Mucosa of stomach (tissue), 1 donor: ENCODE measurements around the gene C2CD4A.
"Not testable (repeated sequence)": the region's sequence is repeated elsewhere in the genome, so short reads cannot be mapped to it uniquely, and the experiment has no call there.

Experiments
- H3K27me3 ChIP-seq: one replicate; pipeline ENCODE4 v1.7.0; 2013; ENCODE audit warnings: mild to moderate bottlenecking, low read length; ENCODE audit not compliant: control insufficient read depth, insufficient read depth
- H3K36me3 ChIP-seq: one replicate; pipeline ENCODE4 v1.7.0; 2013; ENCODE audit warnings: low read length; ENCODE audit not compliant: control insufficient read depth, insufficient read depth
- H3K4me1 ChIP-seq: one replicate; pipeline ENCODE4 v1.7.0; 2013; ENCODE audit warnings: mild to moderate bottlenecking, low read length; ENCODE audit not compliant: control insufficient read depth, insufficient read depth
- H3K4me3 ChIP-seq: one replicate; pipeline ENCODE4 v1.7.0; 2013; ENCODE audit warnings: low read length
- H3K9ac ChIP-seq: one replicate; pipeline ENCODE4 v1.7.0; 2013; ENCODE audit warnings: mild to moderate bottlenecking, low read length, moderate library complexity
- H3K9me3 ChIP-seq: one replicate; pipeline ENCODE4 v1.7.0; 2013; ENCODE audit warnings: mild to moderate bottlenecking, low read length, moderate library complexity; ENCODE audit not compliant: control insufficient read depth
- donor health status: Pancreatic carcinoma.

The C2CD4A gene

GRCh38 chr15:62066663-62067447 lies at the start of gene C2CD4A:
Gene C2CD4A (plus strand): TSS chr15:62066977. CDS start chr15:62067614, 637 bp downstream.
- Histone ChIP-seq H3K4me3 (peak within 1 kb of the TSS; percentile 34), H3K9ac (peak within 1 kb of the TSS; percentile 17), H3K27me3 (peaks cover 3% of the 10 kb centered on the region), H3K4me1 (no peaks in the 10 kb centered on the region), H3K9me3 (no peaks in the 10 kb centered on the region), H3K36me3 (no peaks in the 10 kb centered on the region)

- Histone ChIP-seq H3K9ac (no peak overlapping the region), H3K27me3 (no peaks in the 10 kb centered on the region), H3K9me3 (no peaks in the 10 kb centered on the region), H3K4me3 (no peak overlapping the region), H3K4me1 (no peaks in the 10 kb centered on the region), H3K36me3 (no peaks in the 10 kb centered on the region)
Observed at GRCh38 chr15:62020576-62021160, 46.1 kb upstream of the C2CD4A start.

GRCh38 chr15:62021991-62022600 lies 44.7 kb upstream of the C2CD4A start:
- Histone ChIP-seq H3K9me3 (no peaks in the 10 kb centered on the region), H3K4me1 (no peaks in the 10 kb centered on the region), H3K36me3 (no peaks in the 10 kb centered on the region)

GRCh38 chr15:62026487-62027262 lies 40.1 kb upstream of the C2CD4A start:
- H3K36me3 ChIP-seq, result no peaks in the 10 kb centered on the region
- no peaks in the 10 kb centered on the region for H3K27me3 ChIP-seq
- H3K4me1 ChIP-seq, result no peaks in the 10 kb centered on the region
- no peak overlapping the region for H3K9ac ChIP-seq
- H3K4me3 ChIP-seq, result no peak overlapping the region
- H3K9me3 ChIP-seq, result no peaks in the 10 kb centered on the region

More at GRCh38 chr15:62021991-62022600, 44.7 kb upstream of the C2CD4A start:
- H3K9ac ChIP-seq, result no peak overlapping the region
- H3K4me3 ChIP-seq, result no peak overlapping the region
- no peaks in the 10 kb centered on the region for H3K27me3 ChIP-seq

GRCh38 chr15:62027263-62027565 lies 39.6 kb upstream of the C2CD4A start:
- Histone ChIP-seq H3K9me3 (no peaks in the 10 kb centered on the region), H3K4me1 (no peaks in the 10 kb centered on the region), H3K9ac (no peak overlapping the region), H3K36me3 (no peaks in the 10 kb centered on the region), H3K27me3 (no peaks in the 10 kb centered on the region), H3K4me3 (no peak overlapping the region)

GRCh38 chr15:62027916-62028315 lies 38.9 kb upstream of the C2CD4A start:
- no peak overlapping the region for H3K9ac ChIP-seq
- no peaks in the 10 kb centered on the region for H3K27me3 ChIP-seq
- no peaks in the 10 kb centered on the region for H3K36me3 ChIP-seq
- H3K4me1 ChIP-seq, result no peaks in the 10 kb centered on the region
- H3K4me3 ChIP-seq, result no peak overlapping the region
- no peaks in the 10 kb centered on the region for H3K9me3 ChIP-seq

GRCh38 chr15:62035256-62035924 lies 31.4 kb upstream of the C2CD4A start:
- H3K4me3 ChIP-seq, result no peak overlapping the region
- H3K27me3 ChIP-seq, result no peaks in the 10 kb centered on the region
- H3K9ac ChIP-seq, result no peak overlapping the region
- H3K4me1 ChIP-seq, result no peaks in the 10 kb centered on the region
- no peaks in the 10 kb centered on the region for H3K36me3 ChIP-seq
- no peaks in the 10 kb centered on the region for H3K9me3 ChIP-seq

- Histone ChIP-seq H3K9ac (no peak overlapping the region), H3K4me3 (no peak overlapping the region), H3K36me3 (no peaks in the 10 kb centered on the region), H3K27me3 (no peaks in the 10 kb centered on the region), H3K9me3 (no peaks in the 10 kb centered on the region), H3K4me1 (peaks cover 23% of the 10 kb centered on the region)
Observed at GRCh38 chr15:62046078-62046743, 20.6 kb upstream of the C2CD4A start.

GRCh38 chr15:62047282-62047827 lies 19.4 kb upstream of the C2CD4A start:
- Histone ChIP-seq H3K27me3 (no peaks in the 10 kb centered on the region), H3K36me3 (no peaks in the 10 kb centered on the region), H3K4me3 (no peak overlapping the region), H3K4me1 (peaks cover 25% of the 10 kb centered on the region), H3K9ac (no peak overlapping the region), H3K9me3 (no peaks in the 10 kb centered on the region)

- not testable (repeated sequence) for H3K9me3 ChIP-seq, H3K27me3 ChIP-seq, H3K4me3 ChIP-seq, H3K36me3 ChIP-seq, H3K9ac ChIP-seq
- H3K4me1 ChIP-seq, result peaks cover 24% of the 10 kb centered on the region
Observed at GRCh38 chr15:62048254-62048653, 18.5 kb upstream of the C2CD4A start.

GRCh38 chr15:62050115-62050514 lies 16.7 kb upstream of the C2CD4A start:
- H3K4me3 ChIP-seq, result no peak overlapping the region
- H3K9ac ChIP-seq, result no peak overlapping the region
- H3K27me3 ChIP-seq, result no peaks in the 10 kb centered on the region
- no peaks in the 10 kb centered on the region for H3K9me3 ChIP-seq
- H3K4me1 ChIP-seq, result peaks cover 28% of the 10 kb centered on the region
- H3K36me3 ChIP-seq, result no peaks in the 10 kb centered on the region
